ENCODE measurements around the gene SPANXA2. TPM values are rescaled to one million over a fixed set of nuclear protein-coding genes. Genes with fewer than 3 reads are reported as not detected.

The SPANXA2 gene
- total RNA-seq, 4 donors from 2014 or later, result not detected

Other genes with a start within 250 kb of the SPANXA2 start
- not detected for gene SPANXA1, start 5.0 kb upstream of the SPANXA2 start, total RNA-seq
- gene SPANXD, start 109.0 kb downstream of the SPANXA2 start, total RNA-seq, result not detected
- not detected for gene MAGEC3, start 248.6 kb downstream of the SPANXA2 start, total RNA-seq

Measured in tibial nerve (tissue), 4 donors.